Measurements from ENCODE around the gene TUBGCP3. TPM values are rescaled to one million over a fixed set of nuclear protein-coding genes. Genes with fewer than 3 reads are reported as not detected.
"Not testable (repeated sequence)": the region's sequence is repeated elsewhere in the genome, so short reads cannot be mapped to it uniquely, and the experiment has no call there.

The TUBGCP3 gene
- total and polyA plus RNA-seq, 11 donors: 6.0 to 23.5 (median 15.6) TPM

DNA sequence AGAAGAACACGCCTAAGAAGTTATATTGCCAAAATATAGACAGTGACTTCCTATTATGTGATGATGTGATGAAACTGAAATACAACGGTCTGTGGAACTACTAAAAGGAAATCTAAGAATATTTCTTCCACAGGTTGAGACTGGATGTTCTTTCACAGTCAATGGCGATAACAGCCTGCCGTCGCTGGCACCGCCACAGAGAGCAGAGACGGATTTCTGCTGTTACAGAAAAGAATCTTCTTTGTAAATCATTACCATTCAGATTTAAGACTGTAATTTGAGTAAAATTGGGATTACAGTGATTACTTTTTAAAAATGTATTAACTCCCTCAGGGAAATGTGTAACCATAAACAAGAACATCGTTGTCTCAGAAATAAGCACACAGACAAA, 100.8 kb downstream of the TUBGCP3 start:
- H3K4me3 ChIP-seq: no peak overlapping the region
- peaks cover 0 to 6% (median 0%) of the 10 kb centered on the region in 12 donors for H3K9me3 ChIP-seq
- H3K27ac ChIP-seq: no peak overlapping the region
- TF ChIP-seq, protein P1, sequence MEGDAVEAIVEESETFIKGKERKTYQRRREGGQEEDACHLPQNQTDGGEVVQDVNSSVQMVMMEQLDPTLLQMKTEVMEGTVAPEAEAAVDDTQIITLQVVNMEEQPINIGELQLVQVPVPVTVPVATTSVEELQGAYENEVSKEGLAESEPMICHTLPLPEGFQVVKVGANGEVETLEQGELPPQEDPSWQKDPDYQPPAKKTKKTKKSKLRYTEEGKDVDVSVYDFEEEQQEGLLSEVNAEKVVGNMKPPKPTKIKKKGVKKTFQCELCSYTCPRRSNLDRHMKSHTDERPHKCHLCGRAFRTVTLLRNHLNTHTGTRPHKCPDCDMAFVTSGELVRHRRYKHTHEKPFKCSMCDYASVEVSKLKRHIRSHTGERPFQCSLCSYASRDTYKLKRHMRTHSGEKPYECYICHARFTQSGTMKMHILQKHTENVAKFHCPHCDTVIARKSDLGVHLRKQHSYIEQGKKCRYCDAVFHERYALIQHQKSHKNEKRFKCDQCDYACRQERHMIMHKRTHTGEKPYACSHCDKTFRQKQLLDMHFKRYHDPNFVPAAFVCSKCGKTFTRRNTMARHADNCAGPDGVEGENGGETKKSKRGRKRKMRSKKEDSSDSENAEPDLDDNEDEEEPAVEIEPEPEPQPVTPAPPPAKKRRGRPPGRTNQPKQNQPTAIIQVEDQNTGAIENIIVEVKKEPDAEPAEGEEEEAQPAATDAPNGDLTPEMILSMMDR (IDR thresholded peaks at IDR 0.05): no peak
- no peak for TF ChIP-seq POLR2A (IDR thresholded peaks at IDR 0.05)
- peaks cover 0 to 36% (median 19%) of the 10 kb centered on the region in 9 donors for H3K36me3 ChIP-seq
- H3K4me1 ChIP-seq: peaks cover 0 to 5% (median 0%) of the 10 kb centered on the region in 12 donors
- no peaks in the 10 kb centered on the region for H3K27me3 ChIP-seq
- 78 to 85% (median 81%) methylated on average over 8 of the region's 8 CpGs for WGBS, 4 donors
- no peak for DNase-seq
- intact Hi-C loops (cut with DNase I): no loop called here
- ATAC-seq: peak in 1 of 4 donors; percentile 42

DNA sequence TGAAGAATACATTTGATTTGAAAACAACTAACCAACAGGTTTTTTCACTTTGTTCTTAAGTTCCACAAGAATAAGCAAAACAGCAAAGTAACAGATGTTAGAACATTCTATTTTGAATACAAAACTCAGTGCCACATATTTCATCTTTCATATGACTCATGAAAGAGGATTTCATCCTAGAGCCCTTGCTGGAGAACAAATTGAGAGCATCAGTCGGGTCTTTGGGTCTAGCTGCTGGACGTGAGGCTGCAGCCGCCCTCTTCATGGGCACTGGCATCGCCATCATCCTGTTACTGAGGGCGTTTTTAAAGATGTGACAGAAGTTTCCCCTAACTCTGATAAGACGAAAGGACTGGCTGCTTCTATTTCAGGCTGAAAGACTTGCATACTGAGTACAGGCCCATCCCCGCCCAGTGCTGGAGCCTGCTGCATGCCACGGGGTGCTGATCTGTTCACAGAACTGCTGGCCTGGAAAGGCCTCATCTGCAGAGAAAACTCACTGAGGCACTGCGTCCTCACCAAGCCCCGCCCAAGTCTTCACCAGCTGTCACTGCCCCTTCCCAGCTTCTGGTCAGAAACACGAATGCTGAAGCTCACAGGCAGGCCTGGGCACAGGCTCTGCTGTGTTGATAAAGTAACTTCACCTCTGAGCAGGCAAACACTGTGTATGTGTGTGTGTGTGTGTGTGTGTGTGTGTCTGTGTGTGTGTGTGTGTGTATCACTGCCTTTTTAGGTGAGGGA, 101.4 kb downstream of the TUBGCP3 start:
- H3K27ac ChIP-seq: no peak overlapping the region
- DNase-seq: no peak
- ATAC-seq: peak; percentile 58 to 81 (median 66)
- intact Hi-C loops (cut with DNase I): no loop called here
- peaks cover 0 to 5% (median 0%) of the 10 kb centered on the region in 12 donors for H3K4me1 ChIP-seq
- H3K9me3 ChIP-seq: peaks cover 0 to 11% (median 0%) of the 10 kb centered on the region in 12 donors
- 69 to 77% (median 71%) methylated on average over 11 of the region's 11 CpGs for WGBS, 4 donors
- H3K27me3 ChIP-seq: no peaks in the 10 kb centered on the region
- peaks cover 0 to 36% (median 19%) of the 10 kb centered on the region in 9 donors for H3K36me3 ChIP-seq
- no peak overlapping the region for H3K4me3 ChIP-seq
- TF ChIP-seq, protein P1 (IDR thresholded peaks at IDR 0.05): no peak
- no peak for TF ChIP-seq POLR2A (IDR thresholded peaks at IDR 0.05)

DNA sequence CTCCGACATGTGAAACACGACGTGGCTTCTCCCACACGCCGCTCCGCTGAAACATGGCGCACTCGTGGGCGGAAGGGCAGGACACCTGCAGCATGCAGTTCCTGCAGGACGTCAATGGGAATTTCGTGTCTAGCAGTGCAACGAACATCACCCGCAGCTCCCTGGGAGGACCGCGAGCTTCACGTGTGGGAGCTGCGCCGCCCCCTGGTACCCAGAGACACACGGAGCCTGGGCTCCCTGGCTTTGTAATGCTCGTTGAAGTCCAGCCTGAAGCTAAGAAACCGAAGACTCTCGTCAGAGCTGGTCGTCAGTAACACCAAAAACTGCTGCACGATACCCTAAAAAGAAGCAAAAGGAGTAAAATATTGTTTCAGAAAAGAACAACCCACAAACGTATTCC, 102.1 kb downstream of the TUBGCP3 start:
- Histone ChIP-seq H3K36me3 (peaks cover 0 to 36% (median 19%) of the 10 kb centered on the region in 9 donors), H3K9me3 (peaks cover 0 to 17% (median 0%) of the 10 kb centered on the region in 12 donors)
- H3K27me3 ChIP-seq; intact Hi-C loops (cut with DNase I); ATAC-seq; DNase-seq; H3K27ac ChIP-seq; H3K4me3 ChIP-seq; H3K4me1 ChIP-seq: not testable (repeated sequence)
- WGBS, 4 donors: 94 to 97% (median 96%) methylated on average over 18 to 23 of the region's 25 CpGs

DNA sequence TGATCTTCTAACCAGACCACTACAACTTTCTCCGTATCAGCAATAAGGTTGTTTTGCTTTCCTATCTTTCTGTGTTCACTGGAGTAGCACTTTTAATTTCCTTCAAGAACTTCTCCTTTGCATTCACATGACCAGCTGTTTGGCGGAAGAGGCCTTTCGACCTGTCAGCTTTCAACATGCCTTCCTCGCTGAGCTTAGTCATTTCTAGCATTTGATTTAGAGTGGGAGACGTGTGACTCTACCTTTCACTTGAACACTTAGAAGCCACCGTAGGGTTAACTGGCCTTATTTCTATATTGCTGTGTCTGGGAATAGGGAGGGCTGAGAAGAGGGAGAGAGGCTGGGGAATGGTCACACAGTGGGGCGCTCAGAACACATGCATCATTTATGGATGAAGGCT, 104.7 kb downstream of the TUBGCP3 start:
- peaks cover 0 to 5% (median 0%) of the 10 kb centered on the region in 12 donors for H3K4me1 ChIP-seq
- WGBS, 4 donors: 96 to 97% (median 97%) methylated on average over 7 of the region's 7 CpGs
- no peak for DNase-seq
- H3K27ac ChIP-seq: no peak overlapping the region
- no peaks in the 10 kb centered on the region for H3K27me3 ChIP-seq
- TF ChIP-seq POLR2A (IDR thresholded peaks at IDR 0.05): no peak
- H3K9me3 ChIP-seq: peaks cover 0 to 26% (median 3%) of the 10 kb centered on the region in 12 donors
- H3K36me3 ChIP-seq: peaks cover 0 to 30% (median 15%) of the 10 kb centered on the region in 9 donors
- H3K4me3 ChIP-seq: no peak overlapping the region
- intact Hi-C loops (cut with DNase I): no loop called here
- ATAC-seq: no peak

DNA sequence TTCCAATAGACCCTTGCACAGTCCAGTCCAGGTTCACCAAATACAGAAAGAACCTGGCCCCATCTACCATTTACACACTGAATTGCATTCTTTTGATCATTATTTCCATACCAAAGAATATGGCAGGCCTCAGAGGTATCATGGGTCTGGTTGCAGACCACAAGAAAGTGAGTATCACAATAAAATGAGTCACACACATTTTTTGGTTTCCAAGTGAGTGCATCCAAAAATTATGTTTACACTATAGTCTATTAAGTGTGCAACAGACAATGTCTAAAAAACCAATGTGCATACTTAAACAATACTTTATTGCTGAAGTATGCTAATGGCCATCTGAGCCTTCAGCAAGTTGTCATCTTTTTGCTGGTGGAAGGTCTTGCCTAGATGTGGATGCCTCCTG, 106.5 kb downstream of the TUBGCP3 start:
- ATAC-seq (no peak), DNase-seq (no peak)
- intact Hi-C loops (cut with DNase I): no loop called here
- Histone ChIP-seq H3K9me3 (peaks cover 0 to 26% (median 3%) of the 10 kb centered on the region in 12 donors), H3K27me3 (no peaks in the 10 kb centered on the region), H3K4me3 (no peak overlapping the region), H3K4me1 (peaks cover 0 to 2% (median 0%) of the 10 kb centered on the region in 12 donors), H3K27ac (no peak overlapping the region), H3K36me3 (peaks cover 0 to 18% (median 12%) of the 10 kb centered on the region in 9 donors)
- TF ChIP-seq POLR2A (IDR thresholded peaks at IDR 0.05): no peak
